ENCODE results near the gene BTBD9. TPM values are rescaled to one million over a fixed set of nuclear protein-coding genes. Genes with fewer than 3 reads are reported as not detected.

Gene BTBD9
- total and polyA plus RNA-seq, 2 of the 13 experiments (the other 11 are each of a cell fraction or from before 2014, with no cell fraction given), result 1.2 to 3.0 TPM

GRCh38 chr6:38153076-38153797 is 486.5 kb downstream of the BTBD9 start:
- POLR2A ChIA-PET, result no interaction called here
- intact Hi-C loops (cut with micrococcal nuclease; ENCODE audit: unreplicated experiment), result no loop called here
- DNase-seq (ENCODE audit: low spot score) (no peak), ATAC-seq (no peak), FAIRE-seq (no peak)
- no peak overlapping the region for H3K4me2 ChIP-seq (ENCODE audit: low read depth, low read length)
- in situ Hi-C loops (cut with HindIII; ENCODE audit: extremely low pct_ligation_motif_present, low pct_unique_long_range_greater_than_20kb), result no loop called here
- BruUV-seq (replicated peaks), result TSS peak; percentile 57
- peaks cover 8 to 27% of the 10 kb centered on the region in 2 experiments for H3K36me3 ChIP-seq (replicated peaks in 1 of 2; ENCODE audit: control insufficient read depth in 1 of 2, insufficient read depth in 2 of 2, low read length in 2 of 2)
- no peak overlapping the region for H3K4me3 ChIP-seq (replicated peaks in 1 of 3; ENCODE audit: insufficient read depth in 1 of 3, low read depth in 2 of 3, low read length in 3 of 3)
- no peaks in the 10 kb centered on the region for H3K79me2 ChIP-seq (ENCODE audit: insufficient read depth, low read length)
- peaks cover 19% of the 10 kb centered on the region for H3K4me1 ChIP-seq (ENCODE audit: insufficient read depth, low read length)
- no peaks in the 10 kb centered on the region for H3K9me3 ChIP-seq (ENCODE audit: low read length)
- TF ChIP-seq POLR2AphosphoS2 (IDR thresholded peaks at IDR 0.05; ENCODE audit: low read depth, low read length) (no peak), ZNF768 (CRISPR knock-in tag; IDR thresholded peaks at IDR 0.05) (no peak), ZNF451 (CRISPR knock-in tag; IDR thresholded peaks at IDR 0.05) (no peak), HOMEZ (CRISPR knock-in tag; IDR thresholded peaks at IDR 0.05; ENCODE audit: low read depth) (0 out of 2 replicates have a peak, but pooled peaks have one; percentile 15), AGO2 (optimal IDR thresholded peaks at IDR 0.05; ENCODE audit: low read depth, low read length) (peak; percentile 35), ZNF101 (CRISPR knock-in tag; IDR thresholded peaks at IDR 0.05; ENCODE audit: borderline replicate concordance, low read depth) (no peak), ZNF329 (CRISPR knock-in tag; IDR thresholded peaks at IDR 0.05; ENCODE audit: low read depth) (no peak), ZNF512B (CRISPR knock-in tag; IDR thresholded peaks at IDR 0.05; ENCODE audit: borderline replicate concordance) (no peak), ZMAT3 (CRISPR knock-in tag; conservative IDR thresholded peaks at IDR 0.05) (no peak), ZNF331 (CRISPR knock-in tag; IDR thresholded peaks at IDR 0.05) (no peak), STAT6 (CRISPR knock-in tag; IDR thresholded peaks at IDR 0.05; ENCODE audit: borderline replicate concordance) (no peak), ZBTB42 (CRISPR knock-in tag; IDR thresholded peaks at IDR 0.05) (no peak), GMEB1 (CRISPR knock-in tag; IDR thresholded peaks at IDR 0.05; ENCODE audit: borderline replicate concordance) (no peak)
- H3K27ac ChIP-seq (ENCODE audit: extremely low read length, insufficient read depth, low read length), result no peak overlapping the region
- WGBS (ENCODE audit: low lambda C conversion rate), result 90% methylated on average over 21 of the region's 23 CpGs
- H4K20me1 ChIP-seq (ENCODE audit: insufficient read depth, low read length), result no peaks in the 10 kb centered on the region
- CTCF ChIA-PET (ENCODE audit: low intra/inter-chr PET ratio, low total read pairs), result no interaction called here
- no peaks in the 10 kb centered on the region for H3K27me3 ChIP-seq (ENCODE audit: control insufficient read depth in 1 of 2, insufficient read depth in 2 of 2, low read length in 2 of 2)
- H2AFZ ChIP-seq (ENCODE audit: low read length), result no peak overlapping the region
- H3K9ac ChIP-seq (ENCODE audit: insufficient read depth, low read depth, low read length), result no peak overlapping the region
